Thyroid gland (tissue), 4 donors: Measurements from ENCODE around the gene DCAF8L2.

ENCODE experiments used
- POLR2A ChIP-seq, 2 donors: fragments of 450-650 bp; IDR thresholded peaks; one replicate each; pipeline ENCODE4 v1.6.1; 2017; ENCODE audit warnings: antibody characterized with exemption in 2 of 2, mild to moderate bottlenecking in 2 of 2, moderate library complexity in 1 of 2
- TF ChIP-seq, protein P1 (sequence below), 6 experiments: fragments of 200-600 bp in 3 of 6; fragments of 450-650 bp in 3 of 6; sonication (generic) in 3 of 6; IDR thresholded peaks; one replicate each; pipeline ENCODE4 v1.5.1; 2016 to 2019; ENCODE audit warnings: antibody characterized with exemption in 6 of 6, mild to moderate bottlenecking in 2 of 6, inconsistent platforms in 1 of 6, moderate library complexity in 1 of 6

DNA sequence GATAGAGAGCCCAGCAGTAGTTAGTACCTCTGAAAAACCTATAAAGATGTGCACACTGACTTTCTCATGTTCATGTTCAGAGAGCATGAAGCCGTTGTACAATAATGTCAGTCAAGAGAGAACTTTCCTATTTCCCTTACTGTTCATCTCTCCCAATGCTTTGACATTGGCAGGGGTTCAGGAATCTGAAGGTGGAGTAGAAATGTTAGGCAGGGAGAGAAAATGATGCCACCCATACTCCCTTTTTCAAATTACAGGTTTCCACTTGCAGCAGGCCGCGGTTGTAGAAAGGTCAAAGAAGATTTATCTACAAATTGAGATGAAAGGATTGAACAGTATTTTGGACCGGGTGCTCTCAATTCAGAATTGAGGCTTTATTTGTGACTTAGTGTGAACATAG is 84.3 kb downstream of the DCAF8L2 start:
- TF ChIP-seq, protein P1, sequence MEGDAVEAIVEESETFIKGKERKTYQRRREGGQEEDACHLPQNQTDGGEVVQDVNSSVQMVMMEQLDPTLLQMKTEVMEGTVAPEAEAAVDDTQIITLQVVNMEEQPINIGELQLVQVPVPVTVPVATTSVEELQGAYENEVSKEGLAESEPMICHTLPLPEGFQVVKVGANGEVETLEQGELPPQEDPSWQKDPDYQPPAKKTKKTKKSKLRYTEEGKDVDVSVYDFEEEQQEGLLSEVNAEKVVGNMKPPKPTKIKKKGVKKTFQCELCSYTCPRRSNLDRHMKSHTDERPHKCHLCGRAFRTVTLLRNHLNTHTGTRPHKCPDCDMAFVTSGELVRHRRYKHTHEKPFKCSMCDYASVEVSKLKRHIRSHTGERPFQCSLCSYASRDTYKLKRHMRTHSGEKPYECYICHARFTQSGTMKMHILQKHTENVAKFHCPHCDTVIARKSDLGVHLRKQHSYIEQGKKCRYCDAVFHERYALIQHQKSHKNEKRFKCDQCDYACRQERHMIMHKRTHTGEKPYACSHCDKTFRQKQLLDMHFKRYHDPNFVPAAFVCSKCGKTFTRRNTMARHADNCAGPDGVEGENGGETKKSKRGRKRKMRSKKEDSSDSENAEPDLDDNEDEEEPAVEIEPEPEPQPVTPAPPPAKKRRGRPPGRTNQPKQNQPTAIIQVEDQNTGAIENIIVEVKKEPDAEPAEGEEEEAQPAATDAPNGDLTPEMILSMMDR (IDR thresholded peaks at IDR 0.05): no peak
- no peak for TF ChIP-seq POLR2A (IDR thresholded peaks at IDR 0.05)
